ENCODE results near the gene HAUS7. TPM values are rescaled to one million over a fixed set of nuclear protein-coding genes. Genes with fewer than 3 reads are reported as not detected.

Gene HAUS7
- polyA plus RNA-seq, 1 donor from 2014 or later: 27.7 TPM

DNA sequence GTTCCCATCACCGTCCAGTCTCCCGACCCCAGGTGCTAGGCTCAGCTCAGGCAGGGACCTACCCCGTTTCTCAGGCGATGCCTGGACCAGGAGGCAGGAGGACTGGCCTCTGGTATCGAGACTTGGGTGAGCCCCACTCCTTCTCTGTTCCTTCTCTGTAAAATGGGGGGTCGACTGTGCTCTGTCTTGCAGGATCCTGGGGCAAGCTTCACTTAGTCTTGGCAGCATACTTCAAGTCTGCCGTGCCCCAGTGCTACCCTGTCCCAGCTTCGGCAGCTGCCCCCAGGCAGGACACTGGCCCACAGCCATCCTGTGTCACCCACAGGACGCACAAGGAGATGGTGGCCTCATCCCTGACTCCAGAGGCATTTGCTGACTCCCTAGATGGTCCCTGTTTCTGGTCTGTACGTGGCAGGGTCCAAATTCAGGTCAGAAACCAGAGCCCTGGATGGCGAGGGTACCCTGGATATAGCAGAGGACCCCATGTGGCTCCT lies 7.0 kb upstream of the HAUS7 start:
- H3K27ac ChIP-seq (ENCODE audit: low read length): no peak overlapping the region
- no peaks in the 10 kb centered on the region for H3K36me3 ChIP-seq (ENCODE audit: insufficient read depth, low read length)
- no peak for TF ChIP-seq RAD21 (conservative IDR thresholded peaks at IDR 0.05)
- no peak for TF ChIP-seq SMC3 (conservative IDR thresholded peaks at IDR 0.05; ENCODE audit: poor library complexity)
- TF ChIP-seq EZH2 (IDR thresholded peaks at IDR 0.05; ENCODE audit: borderline replicate concordance, insufficient read depth, low read length, poor library complexity, severe bottlenecking): no peak
- TF ChIP-seq, protein P1, sequence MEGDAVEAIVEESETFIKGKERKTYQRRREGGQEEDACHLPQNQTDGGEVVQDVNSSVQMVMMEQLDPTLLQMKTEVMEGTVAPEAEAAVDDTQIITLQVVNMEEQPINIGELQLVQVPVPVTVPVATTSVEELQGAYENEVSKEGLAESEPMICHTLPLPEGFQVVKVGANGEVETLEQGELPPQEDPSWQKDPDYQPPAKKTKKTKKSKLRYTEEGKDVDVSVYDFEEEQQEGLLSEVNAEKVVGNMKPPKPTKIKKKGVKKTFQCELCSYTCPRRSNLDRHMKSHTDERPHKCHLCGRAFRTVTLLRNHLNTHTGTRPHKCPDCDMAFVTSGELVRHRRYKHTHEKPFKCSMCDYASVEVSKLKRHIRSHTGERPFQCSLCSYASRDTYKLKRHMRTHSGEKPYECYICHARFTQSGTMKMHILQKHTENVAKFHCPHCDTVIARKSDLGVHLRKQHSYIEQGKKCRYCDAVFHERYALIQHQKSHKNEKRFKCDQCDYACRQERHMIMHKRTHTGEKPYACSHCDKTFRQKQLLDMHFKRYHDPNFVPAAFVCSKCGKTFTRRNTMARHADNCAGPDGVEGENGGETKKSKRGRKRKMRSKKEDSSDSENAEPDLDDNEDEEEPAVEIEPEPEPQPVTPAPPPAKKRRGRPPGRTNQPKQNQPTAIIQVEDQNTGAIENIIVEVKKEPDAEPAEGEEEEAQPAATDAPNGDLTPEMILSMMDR (IDR thresholded peaks at IDR 0.05; ENCODE audit: poor library complexity, severe bottlenecking): no peak
- no peak for TF ChIP-seq MXI1 (conservative IDR thresholded peaks at IDR 0.05; ENCODE audit: poor library complexity, severe bottlenecking)
- TF ChIP-seq EP300 (conservative IDR thresholded peaks at IDR 0.05; ENCODE audit: poor library complexity, severe bottlenecking): no peak
- no peak for TF ChIP-seq TAF1 (IDR thresholded peaks at IDR 0.05; ENCODE audit: low read depth)
- TF ChIP-seq, protein P2, sequence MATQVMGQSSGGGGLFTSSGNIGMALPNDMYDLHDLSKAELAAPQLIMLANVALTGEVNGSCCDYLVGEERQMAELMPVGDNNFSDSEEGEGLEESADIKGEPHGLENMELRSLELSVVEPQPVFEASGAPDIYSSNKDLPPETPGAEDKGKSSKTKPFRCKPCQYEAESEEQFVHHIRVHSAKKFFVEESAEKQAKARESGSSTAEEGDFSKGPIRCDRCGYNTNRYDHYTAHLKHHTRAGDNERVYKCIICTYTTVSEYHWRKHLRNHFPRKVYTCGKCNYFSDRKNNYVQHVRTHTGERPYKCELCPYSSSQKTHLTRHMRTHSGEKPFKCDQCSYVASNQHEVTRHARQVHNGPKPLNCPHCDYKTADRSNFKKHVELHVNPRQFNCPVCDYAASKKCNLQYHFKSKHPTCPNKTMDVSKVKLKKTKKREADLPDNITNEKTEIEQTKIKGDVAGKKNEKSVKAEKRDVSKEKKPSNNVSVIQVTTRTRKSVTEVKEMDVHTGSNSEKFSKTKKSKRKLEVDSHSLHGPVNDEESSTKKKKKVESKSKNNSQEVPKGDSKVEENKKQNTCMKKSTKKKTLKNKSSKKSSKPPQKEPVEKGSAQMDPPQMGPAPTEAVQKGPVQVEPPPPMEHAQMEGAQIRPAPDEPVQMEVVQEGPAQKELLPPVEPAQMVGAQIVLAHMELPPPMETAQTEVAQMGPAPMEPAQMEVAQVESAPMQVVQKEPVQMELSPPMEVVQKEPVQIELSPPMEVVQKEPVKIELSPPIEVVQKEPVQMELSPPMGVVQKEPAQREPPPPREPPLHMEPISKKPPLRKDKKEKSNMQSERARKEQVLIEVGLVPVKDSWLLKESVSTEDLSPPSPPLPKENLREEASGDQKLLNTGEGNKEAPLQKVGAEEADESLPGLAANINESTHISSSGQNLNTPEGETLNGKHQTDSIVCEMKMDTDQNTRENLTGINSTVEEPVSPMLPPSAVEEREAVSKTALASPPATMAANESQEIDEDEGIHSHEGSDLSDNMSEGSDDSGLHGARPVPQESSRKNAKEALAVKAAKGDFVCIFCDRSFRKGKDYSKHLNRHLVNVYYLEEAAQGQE (IDR thresholded peaks at IDR 0.05; ENCODE audit: borderline replicate concordance): no peak
- no peak for TF ChIP-seq POLR2AphosphoS5 (IDR thresholded peaks at IDR 0.05)
- no peak overlapping the region for H2AFZ ChIP-seq (ENCODE audit: low read depth, low read length)
- H3F3A ChIP-seq (ENCODE audit: insufficient read depth, low read length, poor library complexity, severe bottlenecking): no peaks in the 10 kb centered on the region
- no peak overlapping the region for H3K4me2 ChIP-seq (ENCODE audit: low read length)
- no peak overlapping the region for H3K9ac ChIP-seq (ENCODE audit: low read length)
- H3K4me3 ChIP-seq (ENCODE audit: low read length): no peak overlapping the region
- H3K9me2 ChIP-seq (ENCODE audit: insufficient read depth, low read length): no peaks in the 10 kb centered on the region
- no peaks in the 10 kb centered on the region for H4K20me1 ChIP-seq (ENCODE audit: insufficient read depth)
- no peaks in the 10 kb centered on the region for H3K79me2 ChIP-seq (replicated peaks; ENCODE audit: insufficient read depth, low read length)
- H3K27me3 ChIP-seq (ENCODE audit: insufficient read depth, low read depth, low read length): peaks cover 5% of the 10 kb centered on the region
- H3K9me3 ChIP-seq (ENCODE audit: low read length): no peaks in the 10 kb centered on the region

DNA sequence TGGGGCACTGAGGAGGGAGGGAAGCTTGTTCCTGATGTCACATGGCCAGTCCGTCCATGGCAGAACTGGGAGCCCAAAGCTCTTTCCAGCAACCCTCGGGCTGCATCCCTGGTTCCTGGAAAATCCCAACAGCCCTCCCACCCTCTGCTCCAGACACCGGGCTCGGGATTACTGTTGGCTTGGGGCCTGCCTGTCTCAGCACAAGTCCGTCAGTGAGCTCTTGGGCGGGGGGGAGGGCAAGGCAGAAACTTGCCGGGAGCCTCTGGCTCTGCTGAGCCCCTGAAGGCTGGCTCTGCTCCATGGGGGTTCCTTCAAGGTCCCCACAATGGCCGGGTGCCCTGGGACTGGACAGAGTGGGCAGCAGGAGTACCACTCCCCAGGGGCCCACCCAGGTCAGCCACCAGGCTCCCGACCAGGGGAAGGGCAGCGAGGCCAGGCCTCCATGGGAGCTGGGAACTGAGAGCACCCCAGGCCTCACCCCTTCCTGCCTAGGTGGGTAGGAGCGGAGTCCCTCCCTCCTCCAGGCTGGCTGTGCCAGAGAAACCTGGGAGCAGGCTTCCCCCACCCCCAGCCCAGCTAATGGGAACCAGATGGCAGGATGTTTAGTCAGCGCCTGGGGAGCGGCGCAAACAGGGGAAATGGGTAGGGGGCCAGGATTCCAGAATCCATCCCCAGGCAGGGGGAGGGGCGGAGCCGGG lies 6.4 kb upstream of the HAUS7 start:
- Histone ChIP-seq H3F3A (ENCODE audit: insufficient read depth, low read length, poor library complexity, severe bottlenecking) (no peaks in the 10 kb centered on the region), H3K9me3 (ENCODE audit: low read length) (no peaks in the 10 kb centered on the region), H4K20me1 (ENCODE audit: insufficient read depth) (no peaks in the 10 kb centered on the region), H3K4me3 (ENCODE audit: low read length) (no peak overlapping the region), H3K27me3 (ENCODE audit: insufficient read depth, low read depth, low read length) (peaks cover 5% of the 10 kb centered on the region), H3K36me3 (ENCODE audit: insufficient read depth, low read length) (no peaks in the 10 kb centered on the region), H2AFZ (ENCODE audit: low read depth, low read length) (no peak overlapping the region), H3K79me2 (replicated peaks; ENCODE audit: insufficient read depth, low read length) (no peaks in the 10 kb centered on the region), H3K4me2 (ENCODE audit: low read length) (no peak overlapping the region), H3K27ac (ENCODE audit: low read length) (no peak overlapping the region), H3K9ac (ENCODE audit: low read length) (no peak overlapping the region), H3K9me2 (ENCODE audit: insufficient read depth, low read length) (no peaks in the 10 kb centered on the region)
- TF ChIP-seq MXI1 (conservative IDR thresholded peaks at IDR 0.05; ENCODE audit: poor library complexity, severe bottlenecking): no peak
- no peak for TF ChIP-seq EP300 (conservative IDR thresholded peaks at IDR 0.05; ENCODE audit: poor library complexity, severe bottlenecking)
- no peak for TF ChIP-seq TAF1 (IDR thresholded peaks at IDR 0.05; ENCODE audit: low read depth)
- TF ChIP-seq SMC3 (conservative IDR thresholded peaks at IDR 0.05; ENCODE audit: poor library complexity): no peak
- TF ChIP-seq, protein P1 (IDR thresholded peaks at IDR 0.05; ENCODE audit: poor library complexity, severe bottlenecking): no peak
- no peak for TF ChIP-seq POLR2AphosphoS5 (IDR thresholded peaks at IDR 0.05)
- TF ChIP-seq, protein P2 (IDR thresholded peaks at IDR 0.05; ENCODE audit: borderline replicate concordance): no peak
- no peak for TF ChIP-seq EZH2 (IDR thresholded peaks at IDR 0.05; ENCODE audit: borderline replicate concordance, insufficient read depth, low read length, poor library complexity, severe bottlenecking)
- TF ChIP-seq RAD21 (conservative IDR thresholded peaks at IDR 0.05): no peak

Data from neural cell (in vitro differentiated cells).